AML-193 (cell line): ENCODE results near the gene HS3ST1.

Source experiments
- DNase-seq, 2 experiments: peaks; one replicate each; lab custom pipeline; 2025; lab: John Stamatoyannopoulos, UW

HS3ST1 gene

GRCh38 chr4:11431111-11431510 is 2.4 kb upstream of the HS3ST1 start:
- DNase-seq = no peak

DNA sequence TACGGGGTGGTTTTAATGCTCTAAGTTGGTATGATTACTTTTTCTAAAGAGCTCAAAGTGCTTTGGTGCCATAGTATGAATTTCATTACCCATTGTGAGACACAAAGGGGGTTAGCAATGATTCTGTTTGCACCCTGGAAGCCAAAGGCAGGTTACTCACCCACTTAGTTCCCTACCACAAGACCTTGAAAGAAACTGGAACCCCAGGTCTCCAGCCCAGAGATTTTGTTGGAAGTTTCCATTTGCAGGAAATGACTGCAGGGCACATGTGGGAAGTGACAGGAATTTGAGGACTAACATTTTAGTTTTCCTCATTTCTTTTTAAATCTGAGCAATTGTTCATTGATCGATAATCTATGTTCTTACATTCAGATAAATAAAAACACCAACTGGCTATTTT is 1.8 kb upstream of the HS3ST1 start:
- DNase-seq = no peak

DNA sequence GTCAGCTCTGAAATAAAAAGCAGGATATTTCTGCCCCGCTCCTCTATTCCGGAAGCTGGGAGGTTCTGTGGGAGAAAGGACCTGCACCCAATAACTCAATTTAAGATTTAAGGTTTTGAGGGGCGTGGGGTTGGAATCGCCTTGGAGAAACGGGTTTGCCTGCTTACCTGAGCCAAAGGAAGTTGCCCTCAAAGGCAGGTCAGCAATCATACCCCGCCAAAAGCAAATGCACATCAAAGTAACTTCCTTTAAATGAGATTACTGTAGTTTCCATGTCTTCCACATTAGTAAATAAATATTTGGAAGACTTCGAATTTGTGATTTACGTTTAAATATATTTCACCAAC is 978 bp upstream of the HS3ST1 start:
- DNase-seq = no peak

DNA sequence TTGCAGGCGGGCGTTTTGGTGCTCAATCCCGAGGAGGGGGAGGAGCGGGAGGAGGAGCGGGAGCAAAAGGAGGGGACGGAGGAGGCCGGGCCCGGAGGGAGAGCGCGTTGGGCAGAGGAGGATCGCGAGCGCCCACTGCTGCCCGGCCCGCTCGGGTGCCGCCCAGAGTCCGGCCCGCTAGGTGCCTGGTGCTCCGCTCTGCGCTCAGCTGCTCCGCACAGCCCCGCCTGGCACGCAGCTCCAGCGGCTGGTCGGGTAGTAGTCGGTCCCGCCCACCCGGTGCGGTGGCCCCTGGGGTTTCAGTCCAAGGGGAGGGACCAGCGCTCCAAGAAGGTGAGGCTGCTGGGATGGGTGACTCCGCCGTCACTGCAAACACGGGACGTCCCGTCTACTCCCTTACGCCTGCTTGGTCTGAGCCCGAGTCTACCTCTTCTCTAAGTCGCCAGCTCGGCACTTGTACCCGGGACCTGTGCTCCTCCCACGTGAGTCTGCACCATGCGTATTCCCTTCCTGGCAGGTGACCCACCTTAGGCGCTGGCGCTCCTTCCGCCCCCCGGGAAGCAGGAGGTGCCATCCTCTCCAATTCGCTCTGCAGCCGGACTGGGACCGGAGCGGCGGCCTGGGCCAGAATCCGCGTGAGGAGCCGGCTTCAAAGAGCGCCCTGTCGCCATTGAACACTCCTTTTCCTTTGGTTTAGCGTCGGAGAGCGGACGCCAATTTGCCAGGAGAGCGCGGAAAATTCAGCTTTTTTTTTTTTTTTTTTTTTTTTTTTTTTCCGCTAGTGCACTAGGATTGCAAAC is 405 bp upstream of the HS3ST1 start:
- no peak for DNase-seq

DNA sequence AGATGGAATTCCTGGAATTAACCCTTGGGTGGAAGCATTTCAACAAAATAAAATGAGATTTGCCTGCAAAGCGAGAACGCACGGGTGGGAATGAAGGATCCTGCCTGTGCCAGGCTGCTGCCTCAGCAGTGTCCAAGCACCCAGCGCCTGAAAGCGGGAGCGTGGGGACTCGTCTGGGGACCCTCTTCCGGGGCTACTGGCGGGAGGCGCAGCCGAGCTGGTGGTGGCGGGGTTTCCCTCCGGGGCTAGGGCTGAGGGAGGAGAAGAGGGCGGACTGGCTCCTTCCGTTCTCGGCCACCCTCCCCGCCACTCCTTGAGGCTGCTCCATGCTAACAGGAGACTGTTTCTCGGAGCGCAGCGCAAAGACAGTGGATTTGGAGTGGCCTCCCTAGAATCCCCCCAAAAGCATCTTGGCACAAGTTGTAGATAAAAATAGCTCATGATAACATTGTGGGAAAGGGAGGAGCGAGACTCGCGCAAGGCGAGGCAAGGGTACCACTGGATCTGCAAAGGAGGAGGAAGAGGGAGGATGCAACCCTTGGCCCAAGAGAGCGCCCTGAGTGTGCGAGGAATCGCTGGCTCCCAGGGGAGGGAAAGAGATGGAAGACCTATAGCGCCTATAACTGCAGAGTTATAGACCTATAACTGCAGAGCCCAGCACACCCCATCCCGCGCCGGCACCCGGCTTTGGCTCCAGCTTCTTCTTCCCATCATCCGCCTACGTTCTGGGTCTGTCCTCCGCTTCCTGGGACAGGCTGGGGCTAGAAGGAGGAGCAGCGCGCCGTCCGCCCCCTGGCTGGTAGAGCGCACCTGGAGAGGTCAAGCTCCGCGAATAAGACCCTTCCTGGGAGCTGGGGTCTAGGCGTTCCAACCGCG is 1.3 kb downstream of the HS3ST1 start:
- no peak for DNase-seq

DNA sequence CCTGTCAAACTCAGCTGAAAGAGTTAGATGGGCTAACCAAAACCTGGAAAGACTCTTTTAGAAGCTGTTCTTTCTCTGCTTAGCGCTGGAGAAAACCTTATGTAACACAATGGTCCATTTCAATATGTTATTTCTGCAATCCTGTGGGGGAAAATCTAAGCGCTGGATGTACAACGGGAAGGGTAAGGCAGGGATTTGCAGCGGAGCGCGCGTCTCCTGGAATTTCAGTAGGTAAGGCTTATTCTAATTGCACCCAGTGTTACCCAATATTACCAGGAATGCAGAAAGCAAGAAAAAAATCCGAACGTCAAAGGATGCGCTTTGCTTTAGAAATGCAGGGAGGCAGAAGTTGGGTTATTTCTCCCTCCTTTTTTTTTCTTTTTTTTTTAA is 2.0 kb downstream of the HS3ST1 start:
- DNase-seq = no peak

DNA sequence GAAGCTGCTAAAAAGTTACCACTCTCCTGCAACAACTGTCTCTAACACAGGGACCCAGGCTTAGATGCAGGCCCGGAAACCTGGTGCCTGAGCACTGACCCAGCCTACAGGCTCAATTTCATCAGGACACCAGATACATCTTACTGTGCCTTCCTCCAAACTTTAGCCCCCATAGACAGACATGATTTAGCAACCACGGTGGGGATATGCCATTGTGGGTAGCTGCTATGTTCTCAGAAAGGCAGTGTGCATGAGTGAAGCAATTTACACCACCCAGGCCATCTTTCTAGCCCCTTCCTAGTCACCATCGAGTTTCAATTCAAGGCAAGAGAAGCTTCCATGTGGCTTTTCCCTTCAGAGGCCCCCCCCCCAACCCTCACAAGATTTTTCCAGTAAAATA is 2.7 kb downstream of the HS3ST1 start:
- DNase-seq = no peak

DNA sequence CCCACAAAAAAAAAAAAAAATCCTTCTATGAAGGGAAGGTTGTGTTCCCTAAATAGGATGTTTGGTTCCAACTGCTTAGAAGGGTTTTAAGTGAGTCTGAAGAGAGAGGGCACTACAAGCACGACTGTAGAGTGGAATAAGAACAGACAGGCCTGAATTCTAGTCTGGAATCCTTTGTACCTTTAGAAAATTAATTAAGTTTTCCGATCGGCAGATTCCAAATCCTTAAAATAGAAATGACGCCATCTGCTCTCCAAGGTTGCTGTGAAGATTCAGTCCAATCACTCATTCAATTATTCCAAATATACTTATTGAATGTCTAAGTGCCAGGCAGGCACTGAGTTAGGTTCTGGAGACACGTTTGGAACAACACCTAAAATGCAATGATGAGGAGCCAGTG is 3.8 kb downstream of the HS3ST1 start:
- DNase-seq = no peak

GRCh38 chr4:11424000-11424399 is 4.7 kb downstream of the HS3ST1 start:
- DNase-seq = peak; percentile 17 to 37

DNA sequence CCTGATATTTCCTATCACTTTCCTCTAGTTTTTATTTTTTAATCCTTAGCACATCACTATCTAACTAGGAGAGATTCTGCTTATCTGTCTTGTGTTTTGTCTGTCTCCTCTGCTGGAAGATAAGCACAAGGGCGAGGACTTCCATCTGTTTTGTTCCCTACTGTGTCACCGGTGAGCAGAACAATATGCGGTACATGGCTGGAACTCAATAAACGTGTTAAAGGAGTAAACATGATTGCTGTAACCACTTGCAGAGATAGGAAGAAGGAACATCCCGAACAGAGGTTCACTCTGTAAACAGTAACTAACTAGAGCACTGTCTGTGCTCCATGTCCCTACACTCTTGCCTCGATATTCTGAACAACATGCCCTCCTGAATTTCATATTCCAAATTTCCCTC is 5.2 kb downstream of the HS3ST1 start:
- DNase-seq = no peak

DNA sequence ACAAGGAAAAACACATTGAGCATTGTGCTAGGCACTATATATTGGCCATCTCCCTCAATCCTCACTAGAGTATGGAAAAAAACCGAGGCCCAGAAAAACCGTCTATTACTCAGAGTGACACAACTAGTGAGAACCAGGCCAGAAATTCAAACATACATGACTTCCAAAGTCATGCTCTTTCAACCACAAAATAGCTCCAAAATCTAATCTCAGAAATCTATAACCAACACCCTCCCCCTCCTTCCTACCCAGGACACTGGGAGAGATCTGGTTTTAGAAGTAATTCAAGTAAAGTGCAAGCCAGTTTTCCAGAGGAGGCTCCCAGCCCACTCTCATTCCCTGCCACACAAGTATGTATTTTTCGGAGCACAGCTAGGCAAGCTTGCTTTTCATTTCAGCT is 7.6 kb downstream of the HS3ST1 start:
- no peak for DNase-seq

DNA sequence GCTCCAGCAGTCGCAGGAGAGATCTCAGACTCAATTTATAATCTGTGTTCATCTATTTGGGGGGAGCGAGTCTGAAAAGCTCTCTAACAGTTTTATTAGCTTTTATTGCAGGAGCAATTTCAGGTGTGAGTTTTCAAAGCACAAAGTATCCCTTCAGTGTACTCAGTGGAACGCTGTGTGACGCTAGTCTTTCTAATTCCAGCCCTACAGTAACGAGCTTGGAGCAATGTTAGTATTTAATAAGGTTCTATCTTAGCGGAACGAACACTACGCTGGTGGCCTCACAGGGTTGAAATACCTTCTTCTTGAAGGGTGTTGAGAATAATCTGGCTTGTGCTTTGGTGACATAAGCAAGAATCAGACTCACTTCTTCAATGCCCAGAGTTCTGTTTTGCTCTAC is 8.4 kb downstream of the HS3ST1 start:
- DNase-seq = no peak

DNA sequence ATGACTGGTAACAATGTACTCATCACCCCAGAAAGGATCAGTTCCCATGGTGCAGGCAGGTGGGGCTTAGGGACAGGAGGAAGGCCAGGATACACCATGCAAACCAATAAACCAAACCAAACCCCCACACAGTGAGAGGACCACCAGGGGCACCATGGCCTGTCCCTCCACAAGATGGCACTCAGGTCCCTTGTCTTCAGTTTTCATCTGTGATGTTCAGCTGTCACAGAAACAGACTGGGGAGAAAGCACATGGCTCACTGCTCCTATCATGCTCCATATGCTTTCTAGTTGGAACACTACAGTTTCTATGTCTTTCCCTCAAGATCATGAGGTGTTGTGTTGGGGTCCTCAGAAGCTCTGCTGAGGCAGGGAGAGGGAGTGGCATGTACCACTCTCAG is 10.1 kb downstream of the HS3ST1 start:
- DNase-seq = peak in 1 of 2 experiments; percentile 1

DNA sequence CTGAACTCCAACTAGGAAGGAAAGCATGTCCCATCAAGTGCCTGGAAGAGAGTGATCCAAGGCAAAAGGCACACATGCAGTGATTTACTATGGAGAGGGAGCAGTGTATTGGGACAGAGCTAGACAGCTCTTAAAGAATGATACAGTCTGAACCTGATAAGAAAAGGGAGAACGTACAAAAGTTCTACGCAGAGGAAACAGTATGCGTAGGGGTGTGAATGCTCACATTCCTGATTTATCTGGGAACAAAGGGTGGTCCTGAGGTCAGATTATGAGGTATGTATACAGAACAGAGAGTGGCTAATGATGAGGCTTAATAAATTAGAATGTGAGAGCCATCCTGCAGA is 12.0 kb downstream of the HS3ST1 start:
- no peak for DNase-seq

GRCh38 chr4:11416071-11416766 is 12.5 kb downstream of the HS3ST1 start:
- no peak for DNase-seq

- no peak for DNase-seq
These were observed 13.2 kb downstream of the HS3ST1 start for GRCh38 chr4:11415409-11416070.

DNA sequence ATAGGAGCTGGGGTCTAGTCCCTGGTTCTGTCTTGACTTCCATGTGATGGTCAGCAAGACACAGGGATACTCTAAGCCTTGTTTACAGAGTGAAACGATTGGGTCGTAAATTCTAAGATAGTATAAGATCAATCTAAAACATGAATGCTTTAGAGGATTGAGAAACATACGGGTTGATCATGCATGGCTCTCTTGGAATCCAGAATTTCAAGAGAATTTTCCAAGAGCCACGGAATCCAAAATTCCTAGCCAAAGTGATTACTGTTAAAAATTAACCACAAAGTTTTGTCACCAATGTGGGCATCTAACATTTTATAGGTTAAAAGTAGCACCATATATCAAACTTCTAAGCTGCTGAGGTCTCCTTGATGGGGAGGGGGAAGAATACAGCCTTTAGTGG is 16.5 kb downstream of the HS3ST1 start:
- no peak for DNase-seq

DNA sequence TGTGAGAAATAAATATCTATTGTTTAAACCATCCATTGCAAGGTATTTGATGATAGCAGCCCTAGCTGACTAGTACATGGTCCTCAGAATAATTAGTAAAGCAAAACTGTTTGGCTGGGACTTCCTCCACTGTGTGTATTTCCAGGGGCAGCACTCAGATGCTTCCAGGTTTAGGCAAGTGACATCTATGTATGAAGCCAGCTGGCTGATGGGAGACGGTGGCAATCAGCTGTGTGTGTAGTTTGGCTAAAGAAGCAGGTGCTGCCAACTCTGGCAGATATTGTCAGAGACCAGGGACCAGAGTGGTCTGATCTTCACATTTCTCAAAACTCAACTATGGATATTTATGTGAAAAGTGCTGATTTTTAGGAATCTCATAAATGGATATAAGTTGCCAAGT is 19.1 kb downstream of the HS3ST1 start:
- no peak for DNase-seq

- no peak for DNase-seq
These were observed 20.3 kb downstream of the HS3ST1 start for GRCh38 chr4:11408233-11408967.

- DNase-seq = no peak
These were observed 21.1 kb downstream of the HS3ST1 start for GRCh38 chr4:11407551-11407950.

- no peak for DNase-seq
These were observed 24.3 kb downstream of the HS3ST1 start for GRCh38 chr4:11404431-11404830.

- DNase-seq = no peak
These were observed 26.5 kb downstream of the HS3ST1 start for GRCh38 chr4:11402192-11402591.
